ENCODE measurements around the gene RNF31.

The RNF31 gene

GRCh38 chr14:24122898-24123297 lies 24.4 kb upstream of the RNF31 start:
- H3K4me1 ChIP-seq (ENCODE audit: insufficient read depth, low read length, severe bottlenecking) = no peaks in the 10 kb centered on the region
- no peaks in the 10 kb centered on the region for H3K9me3 ChIP-seq (ENCODE audit: low read length)
- TF ChIP-seq EZH2 (IDR thresholded peaks at IDR 0.05; ENCODE audit: borderline replicate concordance, low read length) (no peak), CTCF (IDR thresholded peaks at IDR 0.05; ENCODE audit: low read length) (no peak)
- no peak overlapping the region for H2AFZ ChIP-seq (ENCODE audit: low read length)
- H3K4me3 ChIP-seq (ENCODE audit: low read depth, low read length, poor library complexity, severe bottlenecking) = no peak overlapping the region
- no peaks in the 10 kb centered on the region for H3F3A ChIP-seq (ENCODE audit: insufficient read depth, low read length)
- H3K4me2 ChIP-seq (ENCODE audit: low read length) = no peak overlapping the region
- no peaks in the 10 kb centered on the region for H3K27me3 ChIP-seq (ENCODE audit: insufficient read depth, low read length)
- no peaks in the 10 kb centered on the region for H4K20me1 ChIP-seq (ENCODE audit: insufficient read depth, low read length)
- H3K9me2 ChIP-seq (ENCODE audit: low read depth, low read length) = no peaks in the 10 kb centered on the region
- H3K36me3 ChIP-seq (ENCODE audit: insufficient read depth, low read length) = peaks cover 47% of the 10 kb centered on the region
- H3K27ac ChIP-seq (ENCODE audit: low read depth, low read length, poor library complexity, severe bottlenecking) = no peak overlapping the region
- no peaks in the 10 kb centered on the region for H3K79me2 ChIP-seq (ENCODE audit: insufficient read depth, low read length)
- H3K9ac ChIP-seq (ENCODE audit: low read length) = no peak overlapping the region

DNA sequence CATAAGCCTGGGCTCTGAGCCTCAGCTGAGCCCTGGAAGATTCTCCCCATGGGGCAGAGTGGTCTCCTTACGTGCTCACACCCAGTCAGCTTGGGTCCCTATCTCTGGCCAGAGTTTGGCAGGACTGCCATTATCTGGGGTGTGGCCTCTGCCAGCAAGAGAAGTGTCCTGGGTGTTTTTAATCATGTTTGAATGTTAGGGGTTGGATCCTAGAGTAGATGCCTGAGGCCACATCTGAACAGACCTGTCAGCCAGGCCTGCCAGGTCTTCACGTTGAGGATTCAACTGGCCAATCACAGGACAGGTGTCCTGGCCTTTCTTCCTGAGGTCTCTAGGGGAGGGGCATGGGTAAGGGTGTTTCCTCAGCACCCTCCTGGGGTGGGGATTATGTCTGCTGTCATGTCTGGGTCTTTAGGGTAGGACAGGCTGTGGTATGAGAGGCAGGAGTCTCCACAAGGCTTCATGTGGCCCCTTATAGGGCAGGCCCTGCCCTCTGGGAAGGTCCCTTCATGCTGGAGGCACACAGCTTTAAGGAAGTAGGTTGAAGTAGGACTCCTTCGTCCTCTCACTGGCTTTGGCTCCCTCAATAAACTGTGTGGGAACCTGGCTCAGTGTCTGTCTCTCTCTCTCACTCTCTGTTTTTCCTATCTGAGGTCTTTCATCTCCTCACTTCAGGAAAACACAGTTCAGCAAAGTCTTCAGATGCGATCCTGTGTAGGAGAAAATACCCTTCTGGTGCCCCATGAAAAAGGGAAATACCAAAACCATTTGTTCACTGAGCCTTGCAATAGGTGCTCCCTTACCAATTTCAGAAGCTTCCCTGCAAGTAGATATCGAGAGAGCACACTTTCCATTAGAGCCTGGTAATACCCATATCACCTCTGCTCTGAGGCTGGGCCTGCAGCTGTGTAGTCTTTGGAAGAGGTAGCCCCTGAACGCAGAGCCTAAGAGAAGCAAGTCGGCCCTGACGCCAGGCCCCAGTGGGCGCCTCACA lies 23.6 kb upstream of the RNF31 start:
- Histone ChIP-seq H3K27me3 (ENCODE audit: insufficient read depth, low read length) (no peaks in the 10 kb centered on the region), H4K20me1 (ENCODE audit: insufficient read depth, low read length) (no peaks in the 10 kb centered on the region), H3K4me1 (ENCODE audit: insufficient read depth, low read length, severe bottlenecking) (no peaks in the 10 kb centered on the region), H3K36me3 (ENCODE audit: insufficient read depth, low read length) (peaks cover 39% of the 10 kb centered on the region), H3K9ac (ENCODE audit: low read length) (no peak overlapping the region), H3K4me3 (ENCODE audit: low read depth, low read length, poor library complexity, severe bottlenecking) (no peak overlapping the region), H2AFZ (ENCODE audit: low read length) (no peak overlapping the region), H3K79me2 (ENCODE audit: insufficient read depth, low read length) (no peaks in the 10 kb centered on the region), H3F3A (ENCODE audit: insufficient read depth, low read length) (no peaks in the 10 kb centered on the region), H3K27ac (ENCODE audit: low read depth, low read length, poor library complexity, severe bottlenecking) (no peak overlapping the region), H3K4me2 (ENCODE audit: low read length) (no peak overlapping the region), H3K9me3 (ENCODE audit: low read length) (no peaks in the 10 kb centered on the region), H3K9me2 (ENCODE audit: low read depth, low read length) (no peaks in the 10 kb centered on the region)
- TF ChIP-seq EZH2 (IDR thresholded peaks at IDR 0.05; ENCODE audit: borderline replicate concordance, low read length) (no peak), CTCF (IDR thresholded peaks at IDR 0.05; ENCODE audit: low read length) (no peak)

DNA sequence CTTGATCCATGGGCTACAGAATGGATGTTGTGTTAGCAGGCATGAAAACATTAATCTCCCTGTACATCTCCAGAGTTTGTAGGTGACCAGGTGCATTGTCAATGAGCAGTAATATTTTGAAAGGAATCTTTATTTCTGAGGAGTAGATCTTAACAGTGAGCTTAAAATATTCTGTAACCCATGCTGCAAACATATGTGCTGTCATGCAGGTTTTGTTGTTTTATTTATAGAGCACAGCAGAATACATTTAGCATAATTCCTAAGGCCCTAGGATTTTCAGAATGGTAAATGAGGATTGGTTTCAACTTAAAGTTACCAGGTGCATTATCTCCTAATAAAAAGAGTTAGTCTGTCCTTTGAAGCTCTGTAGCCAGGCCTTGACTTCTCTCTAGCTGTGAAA lies 20.4 kb upstream of the RNF31 start:
- H3K9me3 ChIP-seq (ENCODE audit: low read length) = no peaks in the 10 kb centered on the region
- H3K27me3 ChIP-seq (ENCODE audit: insufficient read depth, low read length) = no peaks in the 10 kb centered on the region
- no peaks in the 10 kb centered on the region for H4K20me1 ChIP-seq (ENCODE audit: insufficient read depth, low read length)
- H3K4me3 ChIP-seq (ENCODE audit: low read depth, low read length, poor library complexity, severe bottlenecking) = no peak overlapping the region
- no peak overlapping the region for H3K4me2 ChIP-seq (ENCODE audit: low read length)
- no peaks in the 10 kb centered on the region for H3F3A ChIP-seq (ENCODE audit: insufficient read depth, low read length)
- no peak overlapping the region for H2AFZ ChIP-seq (ENCODE audit: low read length)
- no peaks in the 10 kb centered on the region for H3K79me2 ChIP-seq (ENCODE audit: insufficient read depth, low read length)
- peaks cover 2% of the 10 kb centered on the region for H3K4me1 ChIP-seq (ENCODE audit: insufficient read depth, low read length, severe bottlenecking)
- H3K9ac ChIP-seq (ENCODE audit: low read length) = no peak overlapping the region
- no peaks in the 10 kb centered on the region for H3K9me2 ChIP-seq (ENCODE audit: low read depth, low read length)
- TF ChIP-seq CTCF (IDR thresholded peaks at IDR 0.05; ENCODE audit: low read length) (no peak), EZH2 (IDR thresholded peaks at IDR 0.05; ENCODE audit: borderline replicate concordance, low read length) (no peak)
- H3K27ac ChIP-seq (ENCODE audit: low read depth, low read length, poor library complexity, severe bottlenecking) = no peak overlapping the region
- peaks cover 15% of the 10 kb centered on the region for H3K36me3 ChIP-seq (ENCODE audit: insufficient read depth, low read length)
